Neural progenitor cell (in vitro differentiated cells): Measurements from ENCODE around the gene CRIM1. TPM values are rescaled to one million over a fixed set of nuclear protein-coding genes. Genes with fewer than 3 reads are reported as not detected.

ENCODE experiments used
- DNase-seq: peaks from one replicate; pipeline ENCODE4 v3.0.0-alpha.2; 2016; ENCODE audit warnings: low spot score
- H2AFZ ChIP-seq: fragments of 200-600 bp; sonication (generic); replicated peaks from 2 replicates; pipeline ENCODE4 v1.6.1; 2016; ENCODE audit warnings: antibody characterized with exemption
- H3F3A ChIP-seq: fragments of 200-600 bp; sonication (generic); 2 replicates; pipeline ENCODE4 v1.6.1; 2016; ENCODE audit warnings: antibody characterized with exemption, low read depth
- H3K27ac ChIP-seq: fragments of 200-600 bp; sonication (generic); 2 replicates; pipeline ENCODE4 v1.5.1; 2016; ENCODE audit warnings: mild to moderate bottlenecking
- H3K27me3 ChIP-seq: fragments of 200-600 bp; sonication (generic); 2 replicates; pipeline ENCODE4 v1.6.1; 2016; ENCODE audit warnings: mild to moderate bottlenecking, moderate library complexity
- H3K36me3 ChIP-seq: fragments of 200-600 bp; sonication (generic); 2 replicates; pipeline ENCODE4 v1.5.1; 2016
- H3K4me1 ChIP-seq: fragments of 200-600 bp; sonication (generic); 2 replicates; pipeline ENCODE4 v1.6.1; 2016; ENCODE audit warnings: mixed run types
- H3K4me2 ChIP-seq: fragments of 200-600 bp; sonication (generic); 2 replicates; pipeline ENCODE4 v1.6.1; 2016
- H3K4me3 ChIP-seq: fragments of 200-600 bp; sonication (generic); 2 replicates; pipeline ENCODE4 v1.5.1; 2016
- H3K79me2 ChIP-seq: fragments of 200-600 bp; sonication (generic); 2 replicates; pipeline ENCODE4 v1.6.1; 2016; ENCODE audit warnings: low read depth
- H3K9ac ChIP-seq: fragments of 200-600 bp; sonication (generic); 2 replicates; pipeline ENCODE4 v1.6.1; 2016
- H3K9me3 ChIP-seq: fragments of 200-600 bp; sonication (generic); 2 replicates; pipeline ENCODE4 v1.5.1; 2016; ENCODE audit warnings: low read depth
- H4K20me1 ChIP-seq: fragments of 200-600 bp; sonication (generic); 2 replicates; pipeline ENCODE4 v1.6.1; 2016; ENCODE audit warnings: low read depth
- H3K27ac Mint-ChIP-seq: 3 replicates; pipeline ENCODE4 v1.8.0; 2021; ENCODE audit warnings: mixed read lengths
- H3K27me3 Mint-ChIP-seq: 2 replicates; pipeline ENCODE4 v1.8.0; 2022; ENCODE audit warnings: low read depth, mild to moderate bottlenecking, inconsistent platforms, moderate library complexity, mixed read lengths; ENCODE audit not compliant: insufficient read depth
- H3K36me3 Mint-ChIP-seq: 3 replicates; pipeline ENCODE4 v1.8.0; 2021; ENCODE audit warnings: mixed read lengths
- H3K4me1 Mint-ChIP-seq: 3 replicates; pipeline ENCODE4 v1.8.0; 2021; ENCODE audit warnings: mixed read lengths
- H3K4me3 Mint-ChIP-seq: 3 replicates; pipeline ENCODE4 v1.8.0; 2021; ENCODE audit warnings: mild to moderate bottlenecking, moderate library complexity, mixed read lengths
- H3K9me3 Mint-ChIP-seq: 3 replicates; pipeline ENCODE4 v1.8.0; 2020; ENCODE audit warnings: mixed read lengths
- EZH2 ChIP-seq: fragments of 200-600 bp; sonication (generic); IDR thresholded peaks from 2 replicates; pipeline ENCODE4 v1.6.1; 2017; ENCODE audit warnings: antibody characterized with exemption, mild to moderate bottlenecking, moderate library complexity
- EZH2phosphoT487 ChIP-seq: fragments of 200-600 bp; sonication (generic); IDR thresholded peaks from 2 replicates; pipeline ENCODE4 v1.6.1; 2017; ENCODE audit warnings: antibody characterized with exemption
- total RNA-seq: library from RNA; depleted of rRNA; stranded (reverse); fragments of >200 nt; gene quantifications from 2 replicates; pipeline ENCODE4 v1.2.3, GENCODE V29; 2015; ENCODE audit warnings: low replicate concordance
- TF ChIP-seq, protein P1 (sequence below): fragments of 200-600 bp; sonication (generic); IDR thresholded peaks from 2 replicates; pipeline ENCODE4 v1.5.1; 2017; ENCODE audit warnings: antibody characterized with exemption, mild to moderate bottlenecking

The CRIM1 gene
- total RNA-seq, 1 donor from 2014 or later: 4.9 TPM

- peaks cover 11% of the 10 kb centered on the region for H4K20me1 ChIP-seq
- Mint-ChIP-seq H3K36me3 (peaks cover 14% of the 10 kb centered on the region), H3K9me3 (no peaks in the 10 kb centered on the region), H3K4me1 (peaks cover 37% of the 10 kb centered on the region), H3K27me3 (no peaks in the 10 kb centered on the region), H3K4me3 (no peak overlapping the region), H3K27ac (no peak overlapping the region)
- no peak overlapping the region for H3K4me2 ChIP-seq
- H3K9me3 ChIP-seq: no peaks in the 10 kb centered on the region
- H3K79me2 ChIP-seq: peaks cover 96% of the 10 kb centered on the region
- peaks cover 49% of the 10 kb centered on the region for H3K4me1 ChIP-seq
- no peaks in the 10 kb centered on the region for H3K27me3 ChIP-seq
- H2AFZ ChIP-seq: no peak overlapping the region
- no peak for DNase-seq
- TF ChIP-seq EZH2phosphoT487 (no peak), EZH2 (no peak)
- TF ChIP-seq, protein P1, sequence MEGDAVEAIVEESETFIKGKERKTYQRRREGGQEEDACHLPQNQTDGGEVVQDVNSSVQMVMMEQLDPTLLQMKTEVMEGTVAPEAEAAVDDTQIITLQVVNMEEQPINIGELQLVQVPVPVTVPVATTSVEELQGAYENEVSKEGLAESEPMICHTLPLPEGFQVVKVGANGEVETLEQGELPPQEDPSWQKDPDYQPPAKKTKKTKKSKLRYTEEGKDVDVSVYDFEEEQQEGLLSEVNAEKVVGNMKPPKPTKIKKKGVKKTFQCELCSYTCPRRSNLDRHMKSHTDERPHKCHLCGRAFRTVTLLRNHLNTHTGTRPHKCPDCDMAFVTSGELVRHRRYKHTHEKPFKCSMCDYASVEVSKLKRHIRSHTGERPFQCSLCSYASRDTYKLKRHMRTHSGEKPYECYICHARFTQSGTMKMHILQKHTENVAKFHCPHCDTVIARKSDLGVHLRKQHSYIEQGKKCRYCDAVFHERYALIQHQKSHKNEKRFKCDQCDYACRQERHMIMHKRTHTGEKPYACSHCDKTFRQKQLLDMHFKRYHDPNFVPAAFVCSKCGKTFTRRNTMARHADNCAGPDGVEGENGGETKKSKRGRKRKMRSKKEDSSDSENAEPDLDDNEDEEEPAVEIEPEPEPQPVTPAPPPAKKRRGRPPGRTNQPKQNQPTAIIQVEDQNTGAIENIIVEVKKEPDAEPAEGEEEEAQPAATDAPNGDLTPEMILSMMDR: no peak
- H3K9ac ChIP-seq: no peak overlapping the region
- H3K36me3 ChIP-seq: no peaks in the 10 kb centered on the region
- no peaks in the 10 kb centered on the region for H3F3A ChIP-seq
- no peak overlapping the region for H3K27ac ChIP-seq
- no peak overlapping the region for H3K4me3 ChIP-seq
Observed at GRCh38 chr2:36373149-36373926, 17.8 kb downstream of the CRIM1 start.

DNA sequence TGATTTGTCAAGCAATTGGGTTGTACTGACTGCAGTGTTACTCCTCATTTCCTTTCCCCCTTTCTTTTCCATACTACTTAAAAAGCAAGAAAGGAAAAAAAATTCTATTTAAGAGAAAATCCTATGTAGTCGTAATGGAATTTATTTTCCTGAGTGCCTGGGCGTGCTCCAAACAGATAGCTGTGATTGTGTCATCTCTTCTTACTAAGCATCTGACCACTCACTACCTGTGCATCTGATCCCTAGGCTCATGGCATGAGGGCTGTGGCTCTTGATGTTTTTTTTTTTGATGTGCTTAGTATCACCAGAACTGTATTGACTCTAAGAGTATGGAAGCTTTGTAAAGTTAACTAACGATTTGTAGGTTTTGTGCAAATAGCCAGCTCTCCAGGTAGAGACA is 19.0 kb downstream of the CRIM1 start:
- no peaks in the 10 kb centered on the region for H3K27me3 ChIP-seq
- no peaks in the 10 kb centered on the region for H3K36me3 ChIP-seq
- peaks cover 27% of the 10 kb centered on the region for H3K4me1 Mint-ChIP-seq
- H3K27ac Mint-ChIP-seq: no peak overlapping the region
- H3K36me3 Mint-ChIP-seq: peaks cover 22% of the 10 kb centered on the region
- peaks cover 83% of the 10 kb centered on the region for H3K79me2 ChIP-seq
- H3K9me3 ChIP-seq: no peaks in the 10 kb centered on the region
- H3K4me1 ChIP-seq: peaks cover 36% of the 10 kb centered on the region
- TF ChIP-seq, protein P1: no peak
- TF ChIP-seq EZH2phosphoT487: no peak
- no peak for TF ChIP-seq EZH2
- H3K9ac ChIP-seq: no peak overlapping the region
- peaks cover 11% of the 10 kb centered on the region for H4K20me1 ChIP-seq
- H3K4me3 Mint-ChIP-seq: no peak overlapping the region
- no peaks in the 10 kb centered on the region for H3F3A ChIP-seq
- no peaks in the 10 kb centered on the region for H3K9me3 Mint-ChIP-seq
- H3K4me2 ChIP-seq: no peak overlapping the region
- DNase-seq: no peak
- H3K27me3 Mint-ChIP-seq: no peaks in the 10 kb centered on the region
- H3K4me3 ChIP-seq: no peak overlapping the region
- H3K27ac ChIP-seq: no peak overlapping the region
- H2AFZ ChIP-seq: no peak overlapping the region

- H3K27me3 ChIP-seq: no peaks in the 10 kb centered on the region
- no peak overlapping the region for H3K27ac ChIP-seq
- Mint-ChIP-seq H3K27ac (peak overlapping the region; percentile 35), H3K9me3 (no peaks in the 10 kb centered on the region), H3K36me3 (peaks cover 23% of the 10 kb centered on the region), H3K27me3 (no peaks in the 10 kb centered on the region), H3K4me1 (peaks cover 26% of the 10 kb centered on the region), H3K4me3 (no peak overlapping the region)
- no peak overlapping the region for H2AFZ ChIP-seq
- peaks cover 11% of the 10 kb centered on the region for H4K20me1 ChIP-seq
- DNase-seq: no peak
- H3K9ac ChIP-seq: no peak overlapping the region
- no peak overlapping the region for H3K4me2 ChIP-seq
- H3K4me1 ChIP-seq: peaks cover 32% of the 10 kb centered on the region
- H3K79me2 ChIP-seq: peaks cover 66% of the 10 kb centered on the region
- H3K4me3 ChIP-seq: no peak overlapping the region
- H3K36me3 ChIP-seq: no peaks in the 10 kb centered on the region
- no peaks in the 10 kb centered on the region for H3K9me3 ChIP-seq
- TF ChIP-seq EZH2phosphoT487 (no peak), EZH2 (no peak)
- TF ChIP-seq, protein P1: no peak
- H3F3A ChIP-seq: no peaks in the 10 kb centered on the region
Observed at GRCh38 chr2:36376319-36376765, 20.8 kb downstream of the CRIM1 start.
